ENCODE results near the gene TBCA.

TBCA gene

DNA sequence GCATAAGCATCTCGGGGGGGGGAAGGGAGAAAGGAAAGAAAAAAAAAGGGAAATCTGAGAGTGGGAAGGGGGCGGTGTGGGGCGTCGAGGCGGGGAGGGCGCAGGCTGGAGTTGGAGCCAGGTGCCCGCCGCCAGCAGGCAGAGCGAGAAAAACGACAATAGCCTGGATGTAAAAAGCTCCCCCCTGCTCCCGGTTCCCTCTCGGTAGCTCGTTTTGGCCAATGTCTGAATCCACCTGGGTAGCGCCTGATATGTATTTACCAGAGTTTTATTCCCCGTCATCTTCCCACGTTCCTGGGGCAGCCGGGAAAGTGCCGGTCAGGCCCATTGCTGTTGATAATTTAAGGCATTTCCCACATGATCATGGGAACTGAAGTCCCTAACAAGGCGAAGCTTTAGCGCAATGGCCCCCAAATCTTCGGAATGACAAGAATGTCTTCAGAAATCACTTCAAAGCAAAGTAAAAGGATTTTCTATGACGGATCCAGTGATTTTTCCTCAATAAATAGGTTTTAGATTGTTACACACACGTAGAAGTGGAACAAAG is 134.7 kb downstream of the TBCA start:
- no peak for DNase-seq

All from NCI-H1105 (cell line).